AG09319 (cell line): Measurements from ENCODE around the gene TMEM266.

ENCODE experiments used
- DNase-seq: peaks from one replicate; pipeline ENCODE4 v3.0.0-alpha.2; 2010; ENCODE audit warnings: low read depth; ENCODE audit errors: extremely low read depth
- TF ChIP-seq, protein P1 (sequence below): IDR thresholded peaks from 2 replicates; pipeline ENCODE4 v1.5.1; 2011; ENCODE audit warnings: low read depth, mild to moderate bottlenecking, inconsistent platforms, low read length, moderate library complexity

Gene TMEM266

DNA sequence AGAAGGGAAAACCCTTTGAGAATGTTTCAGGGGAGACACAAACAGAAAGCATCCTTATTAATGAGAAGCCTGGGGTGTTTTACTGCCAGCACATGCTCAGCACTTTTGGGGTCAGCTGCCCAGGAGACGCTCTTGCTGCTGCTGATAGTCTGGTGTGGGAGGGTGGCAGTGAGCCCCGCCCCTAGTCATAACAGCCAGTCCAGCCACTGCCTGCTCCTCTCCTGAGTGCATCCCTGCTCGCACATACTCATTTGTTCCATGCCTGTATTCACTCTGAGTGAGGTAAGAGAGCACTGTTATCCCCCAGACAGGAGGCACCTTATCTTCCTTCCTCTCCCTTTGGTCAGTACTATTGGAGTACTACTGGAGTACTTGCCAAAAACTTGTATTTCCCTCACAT, 150.2 kb downstream of the TMEM266 start:
- TF ChIP-seq, protein P1, sequence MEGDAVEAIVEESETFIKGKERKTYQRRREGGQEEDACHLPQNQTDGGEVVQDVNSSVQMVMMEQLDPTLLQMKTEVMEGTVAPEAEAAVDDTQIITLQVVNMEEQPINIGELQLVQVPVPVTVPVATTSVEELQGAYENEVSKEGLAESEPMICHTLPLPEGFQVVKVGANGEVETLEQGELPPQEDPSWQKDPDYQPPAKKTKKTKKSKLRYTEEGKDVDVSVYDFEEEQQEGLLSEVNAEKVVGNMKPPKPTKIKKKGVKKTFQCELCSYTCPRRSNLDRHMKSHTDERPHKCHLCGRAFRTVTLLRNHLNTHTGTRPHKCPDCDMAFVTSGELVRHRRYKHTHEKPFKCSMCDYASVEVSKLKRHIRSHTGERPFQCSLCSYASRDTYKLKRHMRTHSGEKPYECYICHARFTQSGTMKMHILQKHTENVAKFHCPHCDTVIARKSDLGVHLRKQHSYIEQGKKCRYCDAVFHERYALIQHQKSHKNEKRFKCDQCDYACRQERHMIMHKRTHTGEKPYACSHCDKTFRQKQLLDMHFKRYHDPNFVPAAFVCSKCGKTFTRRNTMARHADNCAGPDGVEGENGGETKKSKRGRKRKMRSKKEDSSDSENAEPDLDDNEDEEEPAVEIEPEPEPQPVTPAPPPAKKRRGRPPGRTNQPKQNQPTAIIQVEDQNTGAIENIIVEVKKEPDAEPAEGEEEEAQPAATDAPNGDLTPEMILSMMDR: no peak
- no peak for DNase-seq

DNA sequence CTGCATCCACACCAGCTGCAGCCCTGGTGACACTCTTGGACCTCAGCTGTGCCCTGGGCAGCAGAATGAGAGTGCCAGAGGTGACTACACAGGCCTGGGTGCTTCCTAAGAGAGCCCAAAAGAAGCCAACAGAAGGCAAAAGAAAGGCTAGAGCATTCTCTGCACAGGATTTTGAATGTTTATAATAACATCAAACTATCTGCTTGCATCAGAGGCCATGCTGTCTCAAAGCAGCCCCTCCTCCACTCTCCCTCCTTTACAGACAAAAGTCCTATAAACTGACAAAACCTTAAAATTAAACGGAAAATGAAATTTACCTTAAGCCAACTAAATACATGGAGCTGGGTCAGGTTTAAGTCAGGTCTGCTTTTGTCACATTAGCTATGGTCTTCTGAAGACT, 155.8 kb downstream of the TMEM266 start:
- TF ChIP-seq, protein P1: no peak
- DNase-seq: no peak

DNA sequence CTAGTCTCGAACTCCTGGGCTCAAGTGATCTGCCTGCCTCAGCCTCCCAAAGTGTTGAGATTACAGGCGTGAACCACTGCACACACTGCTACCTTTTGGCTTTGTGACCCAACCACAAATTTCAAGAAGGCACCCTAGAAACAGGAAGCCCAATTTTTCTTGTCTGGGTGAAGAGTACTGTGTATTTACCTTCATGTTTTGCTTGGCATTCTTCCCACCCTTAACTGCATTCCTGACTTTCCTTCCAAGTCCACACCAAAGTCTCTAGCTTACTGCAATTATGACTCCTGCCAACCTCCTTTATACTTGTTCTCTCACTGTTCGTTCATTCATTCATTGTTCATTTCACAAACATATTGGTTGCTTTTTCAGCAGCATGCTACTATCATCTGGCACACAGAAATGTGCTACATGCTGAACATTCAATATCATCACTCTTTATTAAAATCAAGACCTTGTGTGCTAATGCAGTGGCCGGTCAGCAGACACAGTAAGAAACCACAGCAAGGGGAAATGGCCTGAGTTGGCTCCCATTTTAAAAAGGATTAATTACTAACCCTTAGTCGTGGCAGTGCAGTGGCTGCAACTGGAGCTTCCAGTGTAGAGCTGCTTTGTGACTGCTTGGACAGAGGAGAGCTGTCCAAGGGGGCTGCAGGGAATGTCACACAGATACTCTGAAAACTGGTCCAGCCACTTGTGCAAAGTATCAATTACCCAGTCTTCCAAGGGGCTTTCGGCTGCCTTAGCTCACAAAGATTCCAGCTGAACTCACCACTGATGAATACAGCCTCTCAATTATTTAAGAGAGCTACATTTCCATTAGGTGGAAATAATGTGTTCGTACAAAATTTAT, 157.5 kb downstream of the TMEM266 start:
- DNase-seq: no peak
- TF ChIP-seq, protein P1: no peak

DNA sequence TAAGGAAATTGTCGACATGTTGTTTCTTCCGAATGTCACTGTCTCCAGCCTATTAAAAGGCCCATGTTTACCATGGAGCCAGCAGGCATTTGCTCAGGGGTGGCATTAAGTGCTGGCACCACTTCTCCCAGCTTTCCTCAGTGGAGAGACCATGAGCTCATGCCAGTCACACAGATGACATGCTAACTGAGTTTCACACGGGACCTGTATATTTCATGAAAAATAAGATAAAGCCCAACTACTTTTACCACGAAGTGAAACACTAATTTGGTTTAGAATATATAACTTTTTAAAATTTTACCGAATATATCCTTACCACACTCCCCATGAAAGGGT, 158.1 kb downstream of the TMEM266 start:
- TF ChIP-seq, protein P1: no peak
- no peak for DNase-seq

DNA sequence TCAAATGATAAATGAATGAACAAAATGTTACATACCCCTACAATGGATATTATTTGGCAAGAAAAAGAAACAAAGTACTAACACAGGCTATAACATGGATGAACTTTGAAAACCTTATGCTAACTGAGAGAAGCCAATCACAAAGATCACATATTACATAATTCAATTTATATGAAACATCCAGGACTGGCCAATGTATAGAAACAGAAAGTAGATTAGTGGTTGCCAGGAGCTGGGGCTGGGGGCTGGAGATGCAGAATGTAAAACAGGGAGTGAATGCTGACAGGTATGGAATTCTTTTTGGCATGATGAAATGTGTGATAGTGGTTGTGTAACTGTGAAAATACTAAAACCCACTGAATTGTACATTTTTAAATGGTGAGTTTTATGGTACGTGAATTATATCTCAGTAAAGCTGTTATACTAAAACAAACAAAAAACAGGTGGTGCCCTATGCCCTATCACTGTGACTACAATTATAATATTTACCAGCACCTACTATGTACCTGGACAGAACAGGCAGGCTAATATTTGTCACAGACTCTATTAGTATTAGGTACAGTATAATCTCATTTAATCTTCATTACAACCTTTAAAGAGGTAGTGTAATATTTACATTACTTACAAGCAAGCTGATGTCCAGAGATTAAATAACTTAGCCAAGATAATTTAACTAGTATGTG, 161.4 kb downstream of the TMEM266 start:
- no peak for DNase-seq
- TF ChIP-seq, protein P1: no peak

DNA sequence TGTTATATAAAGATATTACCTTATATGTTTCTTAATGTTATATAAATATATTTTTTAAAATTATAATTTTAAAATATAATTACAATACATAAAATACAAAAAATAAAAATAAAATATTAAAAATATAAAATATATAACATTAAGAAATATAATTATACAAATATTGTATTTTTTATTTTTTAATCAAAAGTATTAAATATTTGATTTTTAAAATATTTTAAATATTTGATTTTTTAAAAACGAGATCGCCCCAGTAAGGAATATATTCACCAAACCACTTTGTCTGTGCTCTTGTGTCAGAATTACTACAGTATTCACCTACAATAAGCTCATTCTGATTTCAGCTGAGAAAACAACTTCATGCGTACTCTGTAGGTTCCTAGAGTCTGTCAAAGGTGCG, 162.4 kb downstream of the TMEM266 start:
- no peak for DNase-seq
- TF ChIP-seq, protein P1: no peak

DNA sequence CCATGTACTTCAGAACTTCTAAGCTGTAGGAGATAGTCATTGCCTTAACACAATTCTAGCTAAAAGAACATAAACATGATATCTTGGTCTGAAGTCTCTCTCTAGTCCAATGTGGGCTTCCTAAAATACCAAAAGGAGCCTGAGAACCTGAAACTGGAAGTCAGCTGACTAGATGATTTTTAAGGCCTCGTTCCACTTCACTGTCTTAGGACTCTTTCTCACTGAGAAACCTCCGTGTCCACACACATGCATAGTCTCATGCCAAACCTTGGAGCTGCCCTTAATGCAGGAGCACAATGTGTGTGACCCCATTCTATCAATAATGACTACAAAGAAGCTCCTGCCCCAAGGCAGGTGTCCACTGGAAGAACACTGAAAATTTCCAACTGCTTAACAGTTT, 163.7 kb downstream of the TMEM266 start:
- DNase-seq: no peak
- TF ChIP-seq, protein P1: no peak
